ENCODE measurements around the gene ONECUT2. TPM values are rescaled to one million over a fixed set of nuclear protein-coding genes. Genes with fewer than 3 reads are reported as not detected.

Gene ONECUT2
- total and polyA plus RNA-seq, 7 donors: under 0.01 to 0.04 (median 0.03) TPM; not detected in 3

DNA sequence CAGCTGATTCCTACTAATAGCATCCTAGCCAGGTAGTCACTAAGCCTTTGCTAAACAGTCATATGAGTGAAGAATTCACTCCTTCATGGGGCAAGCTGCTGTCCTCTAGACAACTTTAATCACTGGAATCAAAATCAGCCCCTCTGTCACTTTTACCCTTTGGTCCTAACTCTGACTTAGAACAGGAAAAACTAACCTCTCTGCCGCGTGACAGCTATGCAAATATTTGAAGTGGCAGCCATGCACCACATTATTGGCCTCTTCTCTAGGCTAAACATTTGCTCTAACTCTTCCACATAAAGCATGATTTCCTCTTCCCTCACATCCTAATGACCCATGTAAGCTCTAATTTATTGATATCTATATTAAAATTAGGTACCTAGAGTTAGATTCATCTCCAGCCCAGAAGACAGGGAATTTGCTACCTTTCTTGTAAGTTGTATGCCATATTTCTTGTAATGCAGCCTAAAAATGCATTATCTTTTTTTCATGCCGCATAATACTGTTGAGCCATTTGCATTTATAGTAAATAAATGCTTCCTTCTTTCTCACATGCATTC is 12.8 kb upstream of the ONECUT2 start:
- ATAC-seq: no peak
- 61 to 71% (median 66%) methylated on average over 3 of the region's 3 CpGs for WGBS, 3 donors
- no peak overlapping the region for H3K4me3 ChIP-seq
- no peak for DNase-seq
- no peak overlapping the region for H3K27ac ChIP-seq
- H3K36me3 ChIP-seq (ENCODE audit: insufficient read depth in 1 of 2, low read depth in 1 of 2): no peaks in the 10 kb centered on the region
- no peaks in the 10 kb centered on the region for H3K4me1 ChIP-seq
- H3K27me3 ChIP-seq (ENCODE audit: insufficient read depth in 3 of 3, low read length in 2 of 3): peaks cover 2 to 39% (median 6%) of the 10 kb centered on the region in 3 donors
- TF ChIP-seq, protein P1, sequence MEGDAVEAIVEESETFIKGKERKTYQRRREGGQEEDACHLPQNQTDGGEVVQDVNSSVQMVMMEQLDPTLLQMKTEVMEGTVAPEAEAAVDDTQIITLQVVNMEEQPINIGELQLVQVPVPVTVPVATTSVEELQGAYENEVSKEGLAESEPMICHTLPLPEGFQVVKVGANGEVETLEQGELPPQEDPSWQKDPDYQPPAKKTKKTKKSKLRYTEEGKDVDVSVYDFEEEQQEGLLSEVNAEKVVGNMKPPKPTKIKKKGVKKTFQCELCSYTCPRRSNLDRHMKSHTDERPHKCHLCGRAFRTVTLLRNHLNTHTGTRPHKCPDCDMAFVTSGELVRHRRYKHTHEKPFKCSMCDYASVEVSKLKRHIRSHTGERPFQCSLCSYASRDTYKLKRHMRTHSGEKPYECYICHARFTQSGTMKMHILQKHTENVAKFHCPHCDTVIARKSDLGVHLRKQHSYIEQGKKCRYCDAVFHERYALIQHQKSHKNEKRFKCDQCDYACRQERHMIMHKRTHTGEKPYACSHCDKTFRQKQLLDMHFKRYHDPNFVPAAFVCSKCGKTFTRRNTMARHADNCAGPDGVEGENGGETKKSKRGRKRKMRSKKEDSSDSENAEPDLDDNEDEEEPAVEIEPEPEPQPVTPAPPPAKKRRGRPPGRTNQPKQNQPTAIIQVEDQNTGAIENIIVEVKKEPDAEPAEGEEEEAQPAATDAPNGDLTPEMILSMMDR (IDR thresholded peaks at IDR 0.05): no peak
- peaks cover 7% of the 10 kb centered on the region for H3K9me3 ChIP-seq
- intact Hi-C loops (cut with DNase I): no loop called here

DNA sequence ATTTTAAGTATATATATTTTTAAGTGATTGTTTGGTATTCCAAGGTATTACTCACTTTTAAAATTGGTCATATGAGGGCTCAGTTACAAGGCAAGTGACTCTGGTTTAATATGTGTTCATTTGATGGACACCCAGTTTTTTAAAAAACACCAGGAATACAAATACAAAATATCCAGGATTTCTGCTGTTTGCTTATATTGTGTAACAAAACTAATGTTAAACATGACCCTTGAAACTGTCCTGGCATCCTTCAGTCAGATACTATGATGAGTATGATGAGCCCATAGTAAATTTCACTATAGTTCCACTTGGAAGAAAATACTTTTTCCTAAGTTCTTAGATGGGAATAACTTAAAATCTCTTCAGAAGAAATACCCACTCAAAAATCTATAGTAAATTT is 11.4 kb upstream of the ONECUT2 start:
- peaks cover 2 to 53% (median 20%) of the 10 kb centered on the region in 3 donors for H3K27me3 ChIP-seq (ENCODE audit: insufficient read depth in 3 of 3, low read length in 2 of 3)

DNA sequence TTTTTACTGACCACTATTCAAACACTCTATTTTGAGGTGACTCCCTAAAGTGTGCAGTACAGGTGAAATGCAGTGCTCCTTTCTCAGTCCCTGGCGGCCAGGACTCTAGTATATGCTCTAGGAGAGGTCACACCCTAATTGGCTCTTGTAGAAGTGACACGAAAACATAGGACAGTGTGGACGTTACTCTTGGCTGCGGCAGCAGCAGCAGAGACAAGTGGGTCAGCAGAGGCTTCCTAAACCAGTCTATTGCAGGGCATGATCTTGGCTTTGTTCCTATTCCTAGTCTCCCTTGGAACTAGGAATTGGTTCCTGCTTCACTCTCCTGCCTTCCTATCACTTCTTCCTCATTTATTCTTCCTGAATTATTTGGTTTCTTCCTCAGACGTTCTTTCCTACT is 10.1 kb upstream of the ONECUT2 start:
- H3K9me3 ChIP-seq: peaks cover 7% of the 10 kb centered on the region
- intact Hi-C loops (cut with DNase I): no loop called here
- 73 to 77% (median 73%) methylated on average over 5 of the region's 5 CpGs for WGBS, 3 donors
- peaks cover 0 to 66% (median 25%) of the 10 kb centered on the region in 3 donors for H3K27me3 ChIP-seq (ENCODE audit: insufficient read depth in 3 of 3, low read length in 2 of 3)
- H3K4me3 ChIP-seq: no peak overlapping the region
- ATAC-seq (no peak), DNase-seq (no peak)
- no peaks in the 10 kb centered on the region for H3K36me3 ChIP-seq (ENCODE audit: insufficient read depth in 1 of 2, low read depth in 1 of 2)
- H3K27ac ChIP-seq: no peak overlapping the region
- TF ChIP-seq, protein P1 (IDR thresholded peaks at IDR 0.05): no peak
- H3K4me1 ChIP-seq: peaks cover 7% of the 10 kb centered on the region

More for the DNA sequence above, 11.4 kb upstream of the ONECUT2 start:
- intact Hi-C loops (cut with DNase I): no loop called here
- no peak overlapping the region for H3K27ac ChIP-seq
- TF ChIP-seq, protein P1 (IDR thresholded peaks at IDR 0.05): no peak
- peaks cover 7% of the 10 kb centered on the region for H3K9me3 ChIP-seq
- no peak overlapping the region for H3K4me3 ChIP-seq
- ATAC-seq (no peak), DNase-seq (no peak)
- no peaks in the 10 kb centered on the region for H3K4me1 ChIP-seq
- H3K36me3 ChIP-seq (ENCODE audit: insufficient read depth in 1 of 2, low read depth in 1 of 2): no peaks in the 10 kb centered on the region

DNA sequence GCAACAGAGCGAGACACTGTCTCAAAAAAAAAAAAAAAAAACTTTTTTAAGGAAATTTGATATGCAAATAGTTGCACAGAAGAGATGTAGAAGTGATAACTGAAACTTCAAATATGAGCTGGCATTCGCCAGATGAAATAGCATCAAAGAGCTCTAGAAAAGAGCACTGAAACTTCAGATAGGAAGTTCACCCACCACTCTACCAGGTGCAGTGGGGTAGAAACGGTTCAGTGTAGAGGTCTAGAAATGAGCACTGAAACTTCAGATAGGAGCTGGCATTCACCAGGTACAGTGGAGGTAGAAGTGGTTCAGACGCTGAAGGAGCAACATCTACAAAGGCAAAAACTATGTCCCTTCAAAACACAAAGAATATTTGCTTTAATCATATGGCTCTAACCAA is 9.0 kb upstream of the ONECUT2 start:
- TF ChIP-seq, protein P1 (IDR thresholded peaks at IDR 0.05): no peak
- Histone ChIP-seq H3K36me3 (ENCODE audit: insufficient read depth in 1 of 2, low read depth in 1 of 2) (no peaks in the 10 kb centered on the region), H3K4me3 (no peak overlapping the region), H3K4me1 (peaks cover 7% of the 10 kb centered on the region), H3K27ac (no peak overlapping the region), H3K27me3 (ENCODE audit: insufficient read depth in 3 of 3, low read length in 2 of 3) (peaks cover 0 to 77% (median 31%) of the 10 kb centered on the region in 3 donors), H3K9me3 (peaks cover 1% of the 10 kb centered on the region)
- no peak for DNase-seq
- intact Hi-C loops (cut with DNase I): no loop called here
- WGBS, 3 donors: 78 to 81% (median 81%) methylated on average over 4 of the region's 4 CpGs
- ATAC-seq: no peak

Data from psoas muscle (tissue), 8 donors.